ENCODE results near the gene ZNF521. TPM values are rescaled to one million over a fixed set of nuclear protein-coding genes. Genes with fewer than 3 reads are reported as not detected.

The ZNF521 gene
- total and polyA plus RNA-seq, 2 of the 13 experiments (the other 11 are each of a cell fraction or from before 2014, with no cell fraction given), result 0.02 TPM; not detected in 1

GRCh38 chr18:25077944-25078723 is 273.8 kb downstream of the ZNF521 start:
- DNase-seq (ENCODE audit: low spot score) (no peak), FAIRE-seq (no peak), ATAC-seq (no peak)
- BruUV-seq (replicated peaks), result no TSS peak
- H3K79me2 ChIP-seq (ENCODE audit: insufficient read depth, low read length), result no peaks in the 10 kb centered on the region
- no peak overlapping the region for H3K4me2 ChIP-seq (ENCODE audit: low read depth, low read length)
- no peaks in the 10 kb centered on the region for H3K9me3 ChIP-seq (ENCODE audit: low read length)
- no peak overlapping the region for H3K9ac ChIP-seq (ENCODE audit: insufficient read depth, low read depth, low read length)
- TF ChIP-seq ZBTB26 (CRISPR knock-in tag; IDR thresholded peaks at IDR 0.05; ENCODE audit: borderline replicate concordance) (no peak), ZNF34 (CRISPR knock-in tag; IDR thresholded peaks at IDR 0.05; ENCODE audit: borderline replicate concordance) (no peak), ZNF652 (CRISPR knock-in tag; IDR thresholded peaks at IDR 0.05; ENCODE audit: borderline replicate concordance, low read depth) (no peak), PHF5A (CRISPR knock-in tag; IDR thresholded peaks at IDR 0.05; ENCODE audit: low read depth, unreplicated experiment) (no peak), FOXK1 (CRISPR knock-in tag; IDR thresholded peaks at IDR 0.05; ENCODE audit: borderline replicate concordance, low read depth) (no peak), HHEX (CRISPR knock-in tag; IDR thresholded peaks at IDR 0.05) (no peak), CCDC6 (CRISPR knock-in tag; IDR thresholded peaks at IDR 0.05) (no peak), SP4 (CRISPR knock-in tag; IDR thresholded peaks at IDR 0.05) (no peak), SNAPC2 (CRISPR knock-in tag; IDR thresholded peaks at IDR 0.05) (no peak)
- no peaks in the 10 kb centered on the region for H3K36me3 ChIP-seq (replicated peaks in 1 of 2; ENCODE audit: control insufficient read depth in 1 of 2, insufficient read depth in 2 of 2, low read length in 2 of 2)
- no peak overlapping the region for H2AFZ ChIP-seq (ENCODE audit: low read length)
- intact Hi-C loops (cut with micrococcal nuclease; ENCODE audit: unreplicated experiment), result no loop called here
- WGBS (ENCODE audit: low lambda C conversion rate), result 76% methylated on average over 18 of the region's 18 CpGs
- ChIA-PET POLR2A (no interaction called here), CTCF (ENCODE audit: low intra/inter-chr PET ratio, low total read pairs) (no interaction called here)
- peaks cover 16% of the 10 kb centered on the region for H3K4me1 ChIP-seq (ENCODE audit: insufficient read depth, low read length)
- no peaks in the 10 kb centered on the region for H3K27me3 ChIP-seq (ENCODE audit: control insufficient read depth in 1 of 2, insufficient read depth in 2 of 2, low read length in 2 of 2)
- H3K27ac ChIP-seq (ENCODE audit: extremely low read length, insufficient read depth, low read length), result no peak overlapping the region
- no peaks in the 10 kb centered on the region for H4K20me1 ChIP-seq (ENCODE audit: insufficient read depth, low read length)
- no peak overlapping the region for H3K4me3 ChIP-seq (replicated peaks in 1 of 3; ENCODE audit: insufficient read depth in 1 of 3, low read depth in 2 of 3, low read length in 3 of 3)
- in situ Hi-C loops (cut with HindIII; ENCODE audit: extremely low pct_ligation_motif_present, low pct_unique_long_range_greater_than_20kb), result no loop called here
